Muscle layer of colon (tissue), 2 donors: Measurements from ENCODE around the gene NIP7.
"Not testable (repeated sequence)": the region's sequence is repeated elsewhere in the genome, so short reads cannot be mapped to it uniquely, and the experiment has no call there.

Experiments used
- H3K27ac ChIP-seq: one replicate; pipeline ENCODE4 v1.7.0; 2013; ENCODE audit warnings: low read depth, mild to moderate bottlenecking, low read length, moderate library complexity
- H3K27me3 ChIP-seq, 2 donors: one replicate each; pipeline ENCODE4 v1.7.0; 2013; ENCODE audit warnings: low read length in 2 of 2, mild to moderate bottlenecking in 2 of 2; ENCODE audit not compliant: insufficient read depth in 2 of 2, control insufficient read depth in 1 of 2
- H3K36me3 ChIP-seq: one replicate; pipeline ENCODE4 v1.7.0; 2013; ENCODE audit warnings: mild to moderate bottlenecking, low read length; ENCODE audit not compliant: insufficient read depth
- H3K4me1 ChIP-seq: one replicate; pipeline ENCODE4 v1.7.0; 2013; ENCODE audit warnings: mild to moderate bottlenecking, low read length; ENCODE audit not compliant: insufficient read depth
- H3K4me3 ChIP-seq, 2 donors: one replicate each; pipeline ENCODE4 v1.7.0; 2013; ENCODE audit warnings: low read length in 2 of 2, low read depth in 1 of 2, mild to moderate bottlenecking in 1 of 2, moderate library complexity in 1 of 2
- H3K9ac ChIP-seq: one replicate; pipeline ENCODE4 v1.7.0; 2013; ENCODE audit warnings: low read length
- H3K9me3 ChIP-seq: one replicate; pipeline ENCODE4 v1.7.0; 2013; ENCODE audit warnings: mild to moderate bottlenecking, low read length
- donor health status: abdominal sarcoma.
- donor health status: Adenocarcinoma of cecum.

NIP7 gene

DNA sequence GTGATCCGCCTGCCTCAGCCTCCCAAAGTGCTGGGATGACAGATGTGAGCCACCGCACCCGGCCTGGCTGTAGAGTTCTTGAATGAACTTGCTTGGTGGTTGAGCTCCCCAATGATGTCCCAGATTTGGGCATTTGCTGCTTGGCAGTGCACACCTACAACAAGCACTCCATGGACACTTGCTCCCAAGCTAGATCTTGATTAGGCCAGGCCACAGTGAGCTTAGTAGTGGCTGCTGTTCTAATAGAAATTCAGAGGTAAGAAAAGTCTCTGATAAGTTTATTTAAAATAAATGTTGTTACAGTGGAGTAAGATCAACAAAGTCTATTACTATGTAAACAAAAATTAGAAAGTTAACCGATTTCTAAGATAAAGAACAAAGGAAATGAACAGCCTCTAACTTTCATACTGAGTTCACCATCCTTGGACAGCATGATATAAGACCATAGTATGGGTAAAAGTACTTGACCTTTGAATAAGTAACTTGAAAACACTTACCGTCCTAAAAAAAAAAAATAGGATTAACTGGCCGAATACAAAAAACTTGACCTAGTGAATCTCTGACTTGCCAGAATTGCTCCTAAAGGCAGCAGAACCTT lies 11.1 kb downstream of the NIP7 start:
- Histone ChIP-seq H3K4me3 (no peak overlapping the region), H3K36me3 (peaks cover 17% of the 10 kb centered on the region), H3K9me3 (no peaks in the 10 kb centered on the region), H3K27ac (no peak overlapping the region), H3K27me3 (no peaks in the 10 kb centered on the region), H3K4me1 (no peaks in the 10 kb centered on the region), H3K9ac (no peak overlapping the region)

DNA sequence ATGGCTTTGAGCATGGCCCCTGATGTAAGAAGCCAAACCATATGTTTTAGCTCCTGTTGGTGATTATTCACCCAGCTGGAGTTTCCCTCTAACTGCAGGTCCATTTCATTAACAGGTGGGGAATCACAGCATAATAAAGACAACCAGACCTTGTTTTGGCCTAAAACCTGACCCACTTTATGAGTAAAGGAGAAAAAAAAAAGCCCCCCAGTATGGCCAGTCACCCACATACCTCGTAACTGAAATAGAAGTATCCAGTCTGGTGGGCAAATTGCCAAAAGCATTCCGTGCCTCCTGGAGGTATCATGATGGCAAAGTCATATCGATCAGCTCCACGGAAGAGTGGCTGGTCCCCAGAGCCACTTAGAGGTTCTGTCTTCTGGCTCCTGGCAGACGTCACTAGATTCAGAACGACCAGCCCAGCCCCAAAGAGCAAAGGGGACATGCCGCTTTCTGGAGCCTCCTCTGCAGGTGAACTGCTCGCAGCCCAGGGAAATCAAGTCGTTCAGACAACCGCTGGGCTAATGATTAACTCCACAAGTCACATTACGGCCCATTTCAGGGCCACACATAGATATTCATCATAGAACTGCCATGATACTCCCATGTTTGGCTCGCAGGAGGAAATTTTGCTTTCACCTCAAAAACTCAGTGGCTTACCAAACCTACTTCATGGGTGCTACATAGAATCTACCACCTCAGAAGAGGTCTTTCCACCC lies 11.9 kb downstream of the NIP7 start, which contains the start of gene TMED6:
Gene TMED6 (minus strand): TSS at position 478 of the 719 bp plus-strand sequence. CDS start 33 bp downstream, at position 445.
- no peak within 1 kb of the TSS for H3K4me3 ChIP-seq
- H3K27me3 ChIP-seq, result no peaks in the 10 kb centered on the region
- no peak within 1 kb of the TSS for H3K27ac ChIP-seq

DNA sequence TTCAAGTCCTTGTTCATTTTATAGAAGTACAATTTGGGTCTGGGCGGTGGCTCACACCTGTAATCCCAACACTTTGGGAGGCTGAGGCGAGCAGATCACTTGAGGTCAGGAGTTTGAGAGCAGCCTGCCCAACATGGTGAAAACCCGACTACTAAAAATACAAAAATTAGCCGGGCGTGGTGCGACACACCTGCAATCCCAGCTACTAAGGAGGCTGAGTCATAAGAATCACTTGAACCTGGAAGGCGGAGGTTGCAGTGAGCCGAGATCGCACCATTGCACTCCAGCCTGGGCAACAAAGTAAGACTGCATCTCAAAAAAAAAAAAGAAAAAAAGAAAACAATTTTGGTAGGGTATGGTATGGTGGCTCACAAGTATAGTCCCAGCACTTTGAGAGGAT lies 20.5 kb downstream of the NIP7 start:
- not testable (repeated sequence) for H3K4me3 ChIP-seq, H3K27me3 ChIP-seq, H3K9ac ChIP-seq, H3K4me1 ChIP-seq, H3K27ac ChIP-seq, H3K9me3 ChIP-seq
- peaks cover 48% of the 10 kb centered on the region for H3K36me3 ChIP-seq

More for the DNA sequence above, 11.9 kb downstream of the NIP7 start, which contains the start of gene TMED6:
- H3K36me3 ChIP-seq, result peaks cover 22% of the 10 kb centered on the region
- no peak within 1 kb of the TSS for H3K9ac ChIP-seq
- H3K9me3 ChIP-seq, result no peaks in the 10 kb centered on the region
- H3K4me1 ChIP-seq, result no peaks in the 10 kb centered on the region

DNA sequence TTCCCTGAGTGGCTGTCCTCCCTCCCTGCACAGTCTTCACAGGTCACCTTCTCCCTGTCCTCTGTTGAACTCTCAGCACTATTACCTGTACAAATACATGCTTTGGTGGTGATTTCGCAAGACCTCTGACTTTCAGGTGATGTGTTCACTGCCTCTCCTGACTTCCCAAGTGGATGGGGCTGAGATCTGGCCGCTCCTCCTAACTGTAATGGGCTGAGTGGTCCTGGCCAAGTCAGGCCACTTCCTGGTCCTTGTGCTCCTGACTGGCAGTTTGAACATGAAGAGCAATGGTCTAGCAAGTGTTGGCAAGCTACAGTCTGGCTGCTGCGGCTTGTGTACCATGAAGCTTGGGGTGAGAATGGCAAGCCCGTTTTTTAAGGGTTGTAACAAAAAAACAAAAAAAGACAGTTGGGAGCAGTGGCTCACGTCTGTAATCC lies 23.7 kb downstream of the NIP7 start:
- peaks cover 60% of the 10 kb centered on the region for H3K36me3 ChIP-seq
- H3K27ac ChIP-seq, result no peak overlapping the region
- H3K4me3 ChIP-seq, result no peak overlapping the region
- H3K4me1 ChIP-seq, result no peaks in the 10 kb centered on the region
- no peaks in the 10 kb centered on the region for H3K9me3 ChIP-seq
- no peak overlapping the region for H3K9ac ChIP-seq
- H3K27me3 ChIP-seq, result no peaks in the 10 kb centered on the region

DNA sequence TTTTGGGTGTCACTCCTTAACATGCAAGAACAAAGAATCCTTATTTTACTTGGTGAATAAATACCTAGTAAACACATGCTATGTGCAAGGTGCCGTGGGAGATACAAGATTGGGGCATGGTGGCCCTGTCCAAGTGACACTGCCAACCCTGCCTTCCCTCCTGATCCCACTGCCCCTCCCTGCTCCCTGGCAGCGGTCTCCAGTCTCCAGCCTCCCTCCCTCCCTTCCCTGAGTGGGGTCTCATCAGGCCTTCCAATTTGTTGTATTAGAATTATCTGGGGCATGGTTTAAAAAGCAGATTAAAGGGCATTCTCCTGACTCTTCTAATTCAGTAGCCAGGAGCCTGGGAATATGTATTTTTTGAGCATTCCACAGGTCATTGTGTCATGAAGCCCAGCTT lies 24.5 kb downstream of the NIP7 start:
- Histone ChIP-seq H3K36me3 (peaks cover 68% of the 10 kb centered on the region), H3K9me3 (no peaks in the 10 kb centered on the region), H3K27ac (no peak overlapping the region), H3K4me1 (no peaks in the 10 kb centered on the region), H3K4me3 (no peak overlapping the region), H3K27me3 (no peaks in the 10 kb centered on the region), H3K9ac (no peak overlapping the region)

DNA sequence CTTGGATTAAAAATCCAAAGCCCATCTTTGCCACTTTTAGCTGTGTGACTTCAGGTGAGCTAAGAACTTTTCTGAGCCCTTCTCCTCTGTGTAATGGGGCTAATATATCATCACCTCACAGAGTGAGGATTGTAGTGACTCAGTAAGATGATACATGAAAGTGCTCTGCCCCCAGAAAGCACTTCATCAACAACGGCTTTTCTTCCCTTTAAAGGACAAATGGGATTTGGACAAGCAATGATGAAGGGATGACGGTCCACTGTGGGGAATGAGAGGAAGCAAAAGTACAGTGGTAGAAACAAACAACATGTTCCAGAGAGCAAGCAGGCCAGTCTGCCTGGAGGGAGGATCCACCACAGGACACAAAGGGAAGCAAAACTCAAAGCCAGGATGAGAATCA lies 26.3 kb downstream of the NIP7 start:
- H3K4me1 ChIP-seq, result no peaks in the 10 kb centered on the region
- no peaks in the 10 kb centered on the region for H3K9me3 ChIP-seq
- peaks cover 81% of the 10 kb centered on the region for H3K36me3 ChIP-seq
- H3K9ac ChIP-seq, result no peak overlapping the region
- H3K27me3 ChIP-seq, result no peaks in the 10 kb centered on the region
- H3K27ac ChIP-seq, result no peak overlapping the region
- no peak overlapping the region for H3K4me3 ChIP-seq

DNA sequence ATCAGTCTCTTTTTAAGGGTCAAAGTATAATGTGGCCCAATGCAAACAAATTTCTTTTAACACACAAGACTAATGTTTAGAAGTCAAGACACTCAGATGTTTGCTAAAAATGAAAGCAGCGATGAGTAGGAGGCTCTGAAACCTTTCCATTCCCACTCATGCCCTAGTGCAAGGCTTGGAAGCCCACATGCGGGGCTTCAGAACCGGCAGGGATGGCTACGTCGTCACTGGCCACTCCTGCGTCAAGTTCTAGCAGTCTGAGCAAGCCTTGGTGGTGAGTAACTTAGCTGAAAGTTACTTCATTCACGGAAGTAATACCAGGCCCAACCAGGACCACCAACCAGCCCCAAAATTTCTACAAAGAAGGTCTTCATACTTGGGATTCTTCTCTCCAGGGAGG lies 26.9 kb downstream of the NIP7 start:
- H3K9me3 ChIP-seq, result no peaks in the 10 kb centered on the region
- no peak overlapping the region for H3K4me3 ChIP-seq
- no peak overlapping the region for H3K9ac ChIP-seq
- H3K27ac ChIP-seq, result no peak overlapping the region
- H3K36me3 ChIP-seq, result peaks cover 78% of the 10 kb centered on the region
- H3K27me3 ChIP-seq, result no peaks in the 10 kb centered on the region
- H3K4me1 ChIP-seq, result no peaks in the 10 kb centered on the region

DNA sequence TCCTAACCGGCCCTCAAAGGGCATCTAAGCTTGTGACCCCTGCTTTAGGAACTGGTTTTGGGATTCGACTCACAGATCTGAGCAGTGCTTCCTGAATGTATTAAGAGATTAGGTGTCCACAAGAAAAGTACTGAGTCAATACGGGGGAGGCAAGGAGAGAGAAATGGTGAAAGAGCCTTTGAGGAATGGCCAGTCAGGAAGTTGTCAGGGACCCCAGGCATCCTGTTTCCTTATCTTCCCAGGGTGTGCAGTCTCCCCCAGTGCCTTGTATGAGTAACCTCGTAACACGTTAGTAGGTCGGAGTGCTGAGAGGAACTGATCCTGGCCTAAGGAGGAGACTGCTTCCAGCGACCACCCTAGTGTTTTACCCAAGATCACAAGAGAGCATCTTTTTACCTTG lies 28.4 kb downstream of the NIP7 start:
- H3K36me3 ChIP-seq, result peaks cover 81% of the 10 kb centered on the region
- no peaks in the 10 kb centered on the region for H3K4me1 ChIP-seq
- no peak overlapping the region for H3K9ac ChIP-seq
- no peak overlapping the region for H3K27ac ChIP-seq
- no peaks in the 10 kb centered on the region for H3K27me3 ChIP-seq
- no peaks in the 10 kb centered on the region for H3K9me3 ChIP-seq
- no peak overlapping the region for H3K4me3 ChIP-seq

DNA sequence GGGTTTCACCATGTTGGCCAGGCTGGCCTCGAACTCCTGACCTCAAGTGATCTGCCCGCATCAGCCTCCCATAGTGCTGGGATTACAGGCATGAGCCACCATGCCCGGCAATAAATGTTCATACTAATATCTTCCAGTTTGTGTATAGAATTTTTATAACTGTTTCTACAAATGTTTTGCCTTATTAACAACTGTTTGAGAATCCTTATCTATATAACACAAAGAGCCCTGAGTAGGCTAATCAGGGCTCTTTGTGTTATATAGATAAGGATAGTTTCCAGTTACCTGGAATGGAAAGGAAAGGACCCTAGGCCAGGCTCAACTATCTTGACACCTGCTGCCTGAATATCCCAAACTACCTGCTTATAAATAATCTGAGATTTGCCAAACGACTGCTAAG lies 29.3 kb downstream of the NIP7 start:
- Histone ChIP-seq H3K27me3 (no peaks in the 10 kb centered on the region), H3K9me3 (no peaks in the 10 kb centered on the region), H3K36me3 (peaks cover 80% of the 10 kb centered on the region), H3K9ac (no peak overlapping the region), H3K4me1 (no peaks in the 10 kb centered on the region), H3K4me3 (no peak overlapping the region), H3K27ac (no peak overlapping the region)

DNA sequence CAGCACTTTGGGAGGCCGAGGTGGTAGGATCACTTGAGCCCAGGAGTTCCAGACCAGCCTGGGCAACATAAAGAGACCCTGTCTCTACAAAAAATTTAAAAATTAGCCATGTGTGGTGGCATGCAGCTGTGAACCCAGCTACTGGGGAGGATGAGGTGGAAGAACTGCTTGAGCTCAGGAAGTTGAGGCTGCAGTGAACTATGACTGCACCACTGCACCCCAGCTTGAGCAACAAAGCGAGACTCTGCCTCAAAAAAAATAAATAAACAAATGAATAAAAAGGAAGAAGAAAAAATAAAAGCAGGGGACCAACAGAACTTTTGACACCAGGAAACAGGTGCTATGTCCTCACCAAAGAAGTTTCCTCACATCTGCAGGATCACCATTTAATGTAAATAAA lies 32.0 kb downstream of the NIP7 start:
- peaks cover 60% of the 10 kb centered on the region for H3K36me3 ChIP-seq
- H3K4me3 ChIP-seq, result no peak overlapping the region
- no peaks in the 10 kb centered on the region for H3K9me3 ChIP-seq
- no peaks in the 10 kb centered on the region for H3K4me1 ChIP-seq
- no peak overlapping the region for H3K27ac ChIP-seq
- no peak overlapping the region for H3K9ac ChIP-seq
- H3K27me3 ChIP-seq, result no peaks in the 10 kb centered on the region

DNA sequence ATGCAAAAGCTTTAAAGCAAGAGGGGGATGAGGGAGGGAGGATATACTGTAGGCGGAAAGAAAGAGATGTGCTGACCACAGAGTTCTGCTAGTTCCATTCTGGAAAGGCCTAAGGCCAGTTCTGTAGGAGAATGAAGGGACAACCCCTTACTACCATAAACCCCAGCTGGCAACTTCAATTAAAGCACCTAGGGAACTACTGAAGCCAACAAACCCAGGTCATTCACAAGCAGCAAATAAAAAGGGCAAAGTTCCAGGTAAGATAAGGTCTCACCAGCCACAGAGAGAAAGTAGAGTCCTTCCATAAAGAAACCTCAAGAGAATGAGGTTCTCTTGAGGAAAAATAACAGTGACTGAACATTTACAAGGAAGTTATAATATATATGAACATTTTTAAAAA lies 33.4 kb downstream of the NIP7 start:
- Histone ChIP-seq H3K4me3 (no peak overlapping the region), H3K9me3 (no peaks in the 10 kb centered on the region), H3K9ac (no peak overlapping the region), H3K27me3 (no peaks in the 10 kb centered on the region), H3K36me3 (peaks cover 52% of the 10 kb centered on the region), H3K4me1 (no peaks in the 10 kb centered on the region), H3K27ac (no peak overlapping the region)
